IPS-NIHi11 (cell line): Measurements from ENCODE around the gene SH3BP4.

Experiments used
- DNase-seq: peaks from one replicate; pipeline ENCODE4 v3.0.0; 2012; ENCODE audit warnings: mixed read lengths, low spot score

The SH3BP4 gene

DNA sequence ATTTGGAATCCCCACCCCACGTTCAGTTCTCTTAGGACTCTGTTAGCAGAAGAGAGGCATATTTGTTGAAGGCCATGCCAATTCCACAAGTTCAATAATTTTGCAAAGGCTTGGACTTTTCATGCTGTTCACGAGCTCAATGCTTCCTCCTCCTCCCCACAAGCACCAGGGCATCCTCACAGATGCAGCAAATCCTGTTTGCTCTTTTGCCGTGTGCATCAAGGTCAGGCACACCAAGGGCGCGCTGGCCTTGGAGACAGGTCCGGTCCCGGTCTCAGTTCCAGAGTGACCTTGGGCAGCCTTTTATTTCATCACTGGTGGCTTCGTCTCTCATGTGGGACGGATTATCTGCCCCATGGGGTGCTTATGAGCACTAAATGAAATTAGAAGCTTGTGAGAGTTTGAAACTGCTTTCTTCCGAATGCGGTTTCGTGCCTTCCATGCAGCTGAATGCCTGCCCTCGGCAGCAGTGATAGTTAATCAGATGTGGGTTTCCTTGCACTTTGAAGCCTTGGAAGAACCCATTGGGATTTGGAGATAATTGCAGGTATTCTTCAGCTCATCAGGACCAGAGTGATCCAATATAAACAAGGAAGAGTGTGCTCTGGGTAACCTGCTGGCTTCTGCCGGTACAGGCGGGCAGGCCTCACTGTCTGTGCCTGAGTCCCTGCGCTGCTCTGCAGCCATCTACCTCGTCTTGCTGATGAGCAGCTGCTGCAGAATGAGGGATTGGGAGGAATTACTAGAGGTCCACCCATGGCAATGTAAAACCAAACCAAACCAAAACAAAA lies 140.8 kb downstream of the SH3BP4 start:
- no peak for DNase-seq

DNA sequence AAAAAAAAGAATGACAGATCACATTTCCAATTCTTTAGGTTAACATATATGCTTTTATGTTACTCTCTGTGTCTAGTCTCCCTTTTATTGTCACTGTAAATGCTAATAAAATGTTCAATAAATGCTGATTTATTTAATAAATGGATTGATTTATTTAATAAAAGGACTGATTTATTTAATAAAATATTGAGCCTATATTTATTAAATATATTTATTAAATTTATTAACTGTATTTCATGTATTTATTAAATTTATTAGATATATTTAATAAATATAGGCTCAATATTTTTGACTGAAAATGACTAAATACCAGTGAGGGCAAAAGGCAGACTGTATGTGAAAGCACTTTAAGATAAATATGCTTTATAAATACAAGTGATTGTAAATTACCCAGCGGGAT lies 142.6 kb downstream of the SH3BP4 start:
- DNase-seq, result no peak

DNA sequence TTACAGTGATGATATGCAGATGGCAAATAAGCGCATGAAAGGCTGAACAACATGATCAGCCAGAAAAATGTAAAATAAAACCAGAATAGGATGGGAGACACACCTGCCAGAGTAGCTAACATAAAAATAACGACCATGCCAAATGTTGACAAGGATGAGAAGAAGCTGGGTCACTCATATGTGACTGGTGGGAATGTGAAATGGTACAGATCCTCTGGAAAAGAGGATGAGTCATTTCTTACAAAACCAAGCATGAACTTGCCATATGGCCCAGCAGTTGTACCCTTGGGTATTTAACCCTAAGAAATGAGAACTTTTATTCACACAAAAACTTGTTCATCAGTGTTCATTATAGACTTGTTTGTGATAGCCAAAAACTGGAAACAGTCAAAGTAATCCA lies 143.8 kb downstream of the SH3BP4 start:
- no peak for DNase-seq

DNA sequence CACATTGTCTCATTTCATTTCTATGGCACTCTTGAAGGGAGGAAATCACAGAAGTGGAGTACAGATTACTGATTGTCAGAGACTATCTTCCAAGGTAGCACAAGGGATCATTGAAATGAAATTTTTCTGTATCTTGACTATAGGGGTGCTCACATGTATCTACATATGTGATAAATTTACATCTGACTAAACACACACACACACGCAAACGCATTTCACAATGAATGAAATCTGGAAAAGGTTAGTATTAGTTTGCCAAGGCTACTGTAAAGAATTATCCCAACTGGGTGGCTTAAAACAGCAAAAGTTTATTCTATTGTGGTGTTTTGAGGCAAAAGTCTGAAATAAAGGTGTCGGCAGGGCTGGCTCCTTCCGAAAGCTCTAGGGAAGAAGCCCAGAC lies 144.6 kb downstream of the SH3BP4 start:
- no peak for DNase-seq

DNA sequence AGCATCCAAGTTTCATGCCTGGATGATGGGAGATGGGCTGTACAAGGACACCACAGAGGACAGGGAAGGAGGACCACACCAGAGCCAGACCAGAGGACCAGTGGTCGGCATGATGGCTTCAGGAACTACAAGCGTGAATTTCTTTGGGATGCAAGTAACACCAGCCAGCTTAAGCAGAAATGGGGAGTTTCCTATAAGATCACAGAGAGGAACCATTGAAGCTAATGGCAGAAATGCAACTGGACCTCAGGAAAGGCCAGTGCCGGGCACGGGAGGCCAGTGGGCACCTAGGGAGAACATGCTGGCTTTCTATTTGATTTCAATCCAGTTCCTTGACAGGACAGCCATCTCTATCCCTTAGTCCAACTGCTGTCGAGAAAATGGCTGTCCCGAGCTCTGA lies 145.4 kb downstream of the SH3BP4 start:
- no peak for DNase-seq

DNA sequence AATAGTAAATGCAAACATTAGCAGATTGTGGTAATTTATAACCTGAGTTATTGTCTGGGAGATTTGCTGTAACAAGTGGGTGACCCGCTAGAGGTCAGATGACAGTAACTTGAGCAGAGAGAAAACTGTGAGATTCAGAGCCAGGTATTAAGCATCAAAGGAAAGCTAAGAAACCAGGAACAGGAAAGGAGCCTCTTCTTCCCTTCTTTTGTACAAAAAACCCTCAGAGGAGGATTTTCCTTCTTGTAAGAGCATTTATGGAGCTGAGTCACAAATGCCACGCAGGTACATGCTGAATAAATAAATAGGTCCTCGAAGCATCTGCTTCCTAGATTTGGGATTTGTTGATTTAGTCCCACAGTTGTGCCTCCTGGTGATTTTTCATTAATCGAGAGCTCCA lies 146.5 kb downstream of the SH3BP4 start:
- DNase-seq, result no peak

DNA sequence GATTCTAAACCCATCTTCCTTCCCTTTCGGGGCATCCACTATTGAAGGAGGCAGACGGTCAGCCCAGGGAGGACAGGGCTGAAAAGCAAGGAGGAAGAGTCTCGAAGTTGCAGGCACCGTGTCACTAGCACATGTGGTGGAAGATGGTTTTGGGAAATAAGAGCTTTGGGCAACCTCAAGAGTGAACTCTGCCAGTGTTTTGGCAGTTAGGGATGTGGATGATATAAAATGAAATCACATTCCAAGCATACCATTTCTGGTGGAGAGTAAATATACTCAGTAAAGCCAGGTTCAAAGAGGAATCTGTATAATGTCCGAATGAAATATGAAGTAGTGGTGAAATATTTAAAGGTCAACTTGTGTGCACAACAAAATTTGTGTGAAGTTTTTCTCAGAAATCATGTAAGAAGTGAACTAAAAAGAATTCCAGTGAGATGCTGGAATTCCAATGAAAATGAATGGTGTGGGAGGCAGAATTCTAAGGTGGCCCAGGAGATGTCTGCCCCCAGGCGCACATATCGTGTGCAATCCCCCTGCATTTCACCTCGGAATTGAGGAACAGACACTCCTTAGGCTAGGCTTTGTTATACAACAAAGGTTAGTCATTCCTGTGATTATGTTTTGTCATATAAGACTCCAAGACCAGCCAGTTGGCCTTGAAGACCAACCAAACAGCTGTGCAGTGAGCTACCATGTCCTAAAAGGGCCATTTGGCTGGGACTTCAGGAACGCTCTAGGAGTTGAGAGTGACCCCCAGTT lies 147.1 kb downstream of the SH3BP4 start:
- no peak for DNase-seq

DNA sequence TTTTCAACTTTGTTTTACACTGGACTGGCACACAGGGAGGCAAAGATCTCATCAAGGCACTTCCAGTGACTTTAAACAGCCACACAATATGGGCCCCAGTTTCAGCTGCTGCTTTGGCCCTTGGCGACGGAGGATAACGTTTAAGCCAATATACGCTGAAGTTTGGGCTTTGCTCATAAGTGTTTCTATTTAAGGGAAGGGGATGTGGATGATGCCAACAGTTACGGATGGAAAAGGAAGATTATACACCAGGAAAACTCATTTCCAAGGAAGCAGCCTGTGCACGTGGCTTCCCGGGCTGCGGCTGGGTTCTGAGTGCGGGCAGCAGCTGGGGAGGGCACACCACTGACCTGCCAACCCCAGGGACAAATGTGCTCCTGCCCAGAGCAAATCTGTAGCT lies 151.1 kb downstream of the SH3BP4 start:
- DNase-seq, result no peak
